H1 (cell line): ENCODE results near the gene NID2.

Experiments used
- BACH1 ChIP-seq: IDR thresholded peaks from 2 replicates; pipeline ENCODE4 v1.6.1; 2012; ENCODE audit warnings: low read length, improper control_type of control experiment
- CBX8 ChIP-seq: fragments of 300-800, 300-1000 bp; sonication (generic); IDR thresholded peaks from 2 replicates; pipeline ENCODE4 v1.7.1; 2016; ENCODE audit warnings: low read depth, low read length, borderline replicate concordance
- CEBPB ChIP-seq: IDR thresholded peaks from 2 replicates; pipeline ENCODE4 v1.6.1; 2012; ENCODE audit warnings: low read depth, low read length
- CHD2 ChIP-seq: IDR thresholded peaks from 2 replicates; pipeline ENCODE4 v1.6.1; 2012; ENCODE audit warnings: low read length, improper control_type of control experiment
- CTCF ChIP-seq, 3 experiments: IDR thresholded peaks; 1 replicate in 2 of 3; 2 replicates in 1 of 3; pipeline versions ENCODE4 v1.5.1 to v1.6.1; 2011; ENCODE audit warnings: low read length in 3 of 3, mild to moderate bottlenecking in 3 of 3, inconsistent platforms in 2 of 3, low read depth in 1 of 3, moderate library complexity in 1 of 3; ENCODE audit not compliant: insufficient read depth in 1 of 3; ENCODE audit errors: control extremely low read depth in 1 of 3
- EP300 ChIP-seq, 2 experiments: IDR thresholded peaks; 1 replicate in 1 of 2; 2 replicates in 1 of 2; pipeline ENCODE4 v1.6.1; 2011 to 2012; ENCODE audit warnings: low read depth in 2 of 2, low read length in 2 of 2, mild to moderate bottlenecking in 2 of 2, borderline replicate concordance in 1 of 2, inconsistent platforms in 1 of 2, moderate library complexity in 1 of 2
- EZH2 ChIP-seq: fragments of 200-600 bp; sonication (generic); IDR thresholded peaks from 2 replicates; pipeline ENCODE4 v1.7.1; 2012; ENCODE audit warnings: low read depth, mild to moderate bottlenecking, moderate library complexity, low read length, inconsistent platforms; ENCODE audit not compliant: severe bottlenecking
- POLR2A ChIP-seq, 2 experiments: IDR thresholded peaks; 1 replicate in 1 of 2; 2 replicates in 1 of 2; pipeline ENCODE4 v1.6.1; 2011; ENCODE audit warnings: low read depth in 2 of 2, low read length in 2 of 2, mild to moderate bottlenecking in 2 of 2; ENCODE audit errors: control extremely low read depth in 1 of 2
- SAP30 ChIP-seq: fragments of 300-600 bp; sonication (generic); IDR thresholded peaks from 2 replicates; pipeline ENCODE4 v1.7.1; 2012; ENCODE audit warnings: low read length, moderate library complexity, mild to moderate bottlenecking, inconsistent platforms; ENCODE audit not compliant: insufficient read depth, insufficient replicate concordance
- SUZ12 ChIP-seq: fragments of 200-600 bp; sonication (generic); IDR thresholded peaks from 2 replicates; pipeline ENCODE4 v1.6.1; 2012; ENCODE audit warnings: mild to moderate bottlenecking, inconsistent platforms, low read length, moderate library complexity, mixed read lengths
- YY1 ChIP-seq: IDR thresholded peaks from 2 replicates; pipeline ENCODE4 v1.6.1; 2011; ENCODE audit warnings: low read depth, mild to moderate bottlenecking, low read length

DNA sequence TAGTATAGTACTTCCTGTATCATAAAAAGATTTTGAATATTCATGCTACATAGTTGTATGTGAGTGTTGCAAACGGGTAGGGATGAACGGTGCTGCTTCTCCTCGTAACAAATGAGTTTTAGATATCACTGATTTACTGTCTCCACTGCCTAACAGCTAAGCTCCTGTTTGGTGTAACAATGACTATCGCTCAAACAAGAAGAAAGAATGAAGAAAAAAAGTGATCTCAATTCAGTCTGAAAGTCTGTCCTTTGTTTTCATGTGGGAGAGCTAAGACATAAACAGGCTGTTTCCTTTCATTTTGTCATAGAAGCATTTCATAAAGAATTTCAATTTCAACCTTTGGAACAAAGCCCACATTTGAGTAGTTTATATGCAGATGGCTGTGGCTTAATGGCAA is 105.6 kb downstream of the NID2 start:
- TF ChIP-seq CEBPB (no peak), CTCF (IDR thresholded peaks at IDR 0.05; ENCODE audit: control extremely low read depth in 1 of 3, insufficient read depth in 1 of 3, low read depth in 1 of 3, low read length in 3 of 3) (no peak), EZH2 (no peak), CBX8 (no peak), EP300 (IDR thresholded peaks at IDR 0.05; ENCODE audit: borderline replicate concordance in 1 of 2, low read depth in 2 of 2, low read length in 2 of 2) (no peak), YY1 (no peak), POLR2A (IDR thresholded peaks at IDR 0.05; ENCODE audit: control extremely low read depth in 1 of 2, low read depth in 2 of 2, low read length in 2 of 2) (no peak), SUZ12 (no peak), SAP30 (no peak), BACH1 (no peak), CHD2 (no peak)
